ENCODE measurements around the gene ZNF219. TPM values are rescaled to one million over a fixed set of nuclear protein-coding genes. Genes with fewer than 3 reads are reported as not detected.
A peak's percentile ranks its signal among the peaks of the same experiment; 100 is the strongest.

ZNF219 gene
- total RNA-seq, 1 experiment from 2014 or later: 6.0 TPM

DNA sequence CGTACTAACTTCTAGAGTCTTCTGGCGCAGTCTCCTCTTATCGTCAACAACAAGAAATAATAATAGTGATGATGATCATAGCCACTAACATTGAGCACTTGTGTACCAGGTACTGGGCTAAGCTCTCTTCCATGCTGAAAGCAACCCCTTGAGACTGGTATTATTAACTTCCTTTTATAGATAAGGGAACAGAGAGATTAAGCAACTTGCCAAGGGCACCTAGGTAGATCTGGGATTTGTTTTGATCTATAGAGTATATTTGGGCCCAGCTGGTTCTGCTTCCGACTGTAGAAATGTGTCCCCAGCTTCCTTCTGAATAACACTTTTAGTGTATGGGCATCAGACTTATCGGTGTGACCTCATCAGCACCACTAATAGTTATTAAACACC, 1.1 kb upstream of the ZNF219 start:
- DNase-seq (no peak), ATAC-seq (no peak)
- H3K27me3 ChIP-seq (ENCODE audit: low read length): no peaks in the 10 kb centered on the region
- H4K20me1 ChIP-seq (ENCODE audit: low read length): no peaks in the 10 kb centered on the region
- H3K9me2 ChIP-seq (replicated peaks; ENCODE audit: low read length): no peaks in the 10 kb centered on the region
- intact Hi-C loops (cut with micrococcal nuclease): no loop called here
- TF ChIP-seq EZH2 (IDR thresholded peaks at IDR 0.05; ENCODE audit: low read length, unreplicated experiment) (no peak), CTCF (conservative IDR thresholded peaks at IDR 0.05; ENCODE audit: low read depth, low read length) (no peak)
- CTCF ChIA-PET: no interaction called here
- H3K36me3 ChIP-seq (ENCODE audit: low read depth, low read length): no peaks in the 10 kb centered on the region
- POLR2A ChIA-PET (ENCODE audit: unreplicated experiment): no interaction called here
- no peak overlapping the region for H3K9ac ChIP-seq (ENCODE audit: low read length)
- no peaks in the 10 kb centered on the region for H3K79me2 ChIP-seq (ENCODE audit: low read length)
- H3F3A ChIP-seq (ENCODE audit: low read length, unreplicated experiment): no peaks in the 10 kb centered on the region
- no peak overlapping the region for H3K27ac ChIP-seq (ENCODE audit: low read length)
- peaks cover 34% of the 10 kb centered on the region for H3K4me1 ChIP-seq (ENCODE audit: insufficient read depth, low read length)
- no TSS peak for BruUV-seq (replicated peaks)
- H2AFZ ChIP-seq (ENCODE audit: low read length): peak overlapping the region; percentile 81; the same call in 1 of the 2 replicates
- peak overlapping the region; percentile 69 for H3K4me3 ChIP-seq (ENCODE audit: low read length)
- H3K9me3 ChIP-seq (ENCODE audit: low read length): no peaks in the 10 kb centered on the region
- H3K4me2 ChIP-seq (ENCODE audit: low read length): peak overlapping the region; percentile 82

- H3K9ac ChIP-seq (ENCODE audit: low read length): peak overlapping the region; percentile 6; the same call in 1 of the 2 replicates
- BruUV-seq (replicated peaks): no TSS peak
- H3K79me2 ChIP-seq (ENCODE audit: low read length): no peaks in the 10 kb centered on the region
- H3K9me3 ChIP-seq (ENCODE audit: low read length): no peaks in the 10 kb centered on the region
- peak overlapping the region; percentile 82 for H3K4me2 ChIP-seq (ENCODE audit: low read length)
- H3K9me2 ChIP-seq (replicated peaks; ENCODE audit: low read length): no peaks in the 10 kb centered on the region
- POLR2A ChIA-PET (ENCODE audit: unreplicated experiment): no interaction called here
- ATAC-seq (no peak), DNase-seq (peak; percentile 34)
- H4K20me1 ChIP-seq (ENCODE audit: low read length): no peaks in the 10 kb centered on the region
- TF ChIP-seq CTCF (conservative IDR thresholded peaks at IDR 0.05; ENCODE audit: low read depth, low read length) (no peak), EZH2 (IDR thresholded peaks at IDR 0.05; ENCODE audit: low read length, unreplicated experiment) (no peak), EZH2phosphoT487 (IDR thresholded peaks at IDR 0.05; ENCODE audit: borderline replicate concordance, low read length) (no peak)
- H2AFZ ChIP-seq (ENCODE audit: low read length): peak overlapping the region; percentile 81
- CTCF ChIA-PET: no interaction called here
- H3K4me3 ChIP-seq (ENCODE audit: low read length): peak overlapping the region; percentile 69
- H3K4me1 ChIP-seq (ENCODE audit: insufficient read depth, low read length): peaks cover 29% of the 10 kb centered on the region
- no peaks in the 10 kb centered on the region for H3K27me3 ChIP-seq (ENCODE audit: low read length)
- H3K27ac ChIP-seq (ENCODE audit: low read length): no peak overlapping the region
- H3F3A ChIP-seq (ENCODE audit: low read length, unreplicated experiment): no peaks in the 10 kb centered on the region
- intact Hi-C loops (cut with micrococcal nuclease): no loop called here
- H3K36me3 ChIP-seq (ENCODE audit: low read depth, low read length): no peaks in the 10 kb centered on the region
Observed at GRCh38 chr14:21098892-21099595, 589 bp upstream of the ZNF219 start.

DNA sequence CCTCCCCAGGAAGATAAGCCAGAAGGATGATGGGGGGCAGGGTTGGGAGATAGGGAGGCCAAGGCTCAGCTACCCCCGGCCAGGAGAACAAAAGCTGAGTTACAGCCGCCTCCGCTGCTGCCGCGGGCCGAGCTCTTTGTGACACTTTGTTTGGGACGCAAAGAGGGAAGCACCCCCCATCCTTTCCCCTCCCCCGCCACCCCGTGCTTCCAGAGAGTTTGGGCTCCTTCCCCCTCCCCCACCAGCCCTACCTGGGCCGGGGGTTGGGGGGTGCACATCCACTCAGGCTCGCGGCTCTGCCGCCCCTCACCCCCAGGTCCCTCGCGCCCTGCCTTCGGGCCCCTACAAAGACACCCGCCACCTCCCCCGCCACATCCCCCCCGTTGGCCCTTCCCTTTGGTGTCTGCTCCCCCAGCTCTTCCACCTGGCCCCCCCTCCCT, 799 bp downstream of the ZNF219 start:
- no TSS peak for BruUV-seq (replicated peaks)
- Histone ChIP-seq H3K27ac (ENCODE audit: low read length) (no peak overlapping the region), H2AFZ (ENCODE audit: low read length) (no peak overlapping the region), H3K4me2 (ENCODE audit: low read length) (no peak overlapping the region), H3K36me3 (ENCODE audit: low read depth, low read length) (no peaks in the 10 kb centered on the region), H3K4me1 (ENCODE audit: insufficient read depth, low read length) (peaks cover 21% of the 10 kb centered on the region), H3K27me3 (ENCODE audit: low read length) (no peaks in the 10 kb centered on the region), H3K9ac (ENCODE audit: low read length) (no peak overlapping the region), H3K9me3 (ENCODE audit: low read length) (no peaks in the 10 kb centered on the region), H3F3A (ENCODE audit: low read length, unreplicated experiment) (no peaks in the 10 kb centered on the region), H4K20me1 (ENCODE audit: low read length) (no peaks in the 10 kb centered on the region), H3K79me2 (ENCODE audit: low read length) (no peaks in the 10 kb centered on the region), H3K9me2 (replicated peaks; ENCODE audit: low read length) (no peaks in the 10 kb centered on the region), H3K4me3 (ENCODE audit: low read length) (no peak overlapping the region)
- no peak for DNase-seq
- CTCF ChIA-PET: interaction anchor here (0.6 kb wide), 2 partner anchors 29 to 416 kb away, joined by 3 to 4 read pairs; no protein-coding TSS in a partner anchor
- intact Hi-C loops (cut with micrococcal nuclease): no loop called here
- POLR2A ChIA-PET (ENCODE audit: unreplicated experiment): no interaction called here
- no peak for TF ChIP-seq EZH2phosphoT487 (IDR thresholded peaks at IDR 0.05; ENCODE audit: borderline replicate concordance, low read length)
- ATAC-seq: no peak
